CD4-positive, alpha-beta T cell treated with Interleukin-4 for 4 hours (primary cell): ENCODE data around the gene NCR1.
A peak's percentile ranks its signal among the peaks of the same experiment; 100 is the strongest.
"Not testable (repeated sequence)": the region's sequence is repeated elsewhere in the genome, so short reads cannot be mapped to it uniquely, and the experiment has no call there.

Experiments used
- DNase-seq: peaks from one replicate; pipeline ENCODE4 v3.0.0-alpha.2; 2020

Gene NCR1, protein sequence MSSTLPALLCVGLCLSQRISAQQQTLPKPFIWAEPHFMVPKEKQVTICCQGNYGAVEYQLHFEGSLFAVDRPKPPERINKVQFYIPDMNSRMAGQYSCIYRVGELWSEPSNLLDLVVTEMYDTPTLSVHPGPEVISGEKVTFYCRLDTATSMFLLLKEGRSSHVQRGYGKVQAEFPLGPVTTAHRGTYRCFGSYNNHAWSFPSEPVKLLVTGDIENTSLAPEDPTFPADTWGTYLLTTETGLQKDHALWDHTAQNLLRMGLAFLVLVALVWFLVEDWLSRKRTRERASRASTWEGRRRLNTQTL

DNA sequence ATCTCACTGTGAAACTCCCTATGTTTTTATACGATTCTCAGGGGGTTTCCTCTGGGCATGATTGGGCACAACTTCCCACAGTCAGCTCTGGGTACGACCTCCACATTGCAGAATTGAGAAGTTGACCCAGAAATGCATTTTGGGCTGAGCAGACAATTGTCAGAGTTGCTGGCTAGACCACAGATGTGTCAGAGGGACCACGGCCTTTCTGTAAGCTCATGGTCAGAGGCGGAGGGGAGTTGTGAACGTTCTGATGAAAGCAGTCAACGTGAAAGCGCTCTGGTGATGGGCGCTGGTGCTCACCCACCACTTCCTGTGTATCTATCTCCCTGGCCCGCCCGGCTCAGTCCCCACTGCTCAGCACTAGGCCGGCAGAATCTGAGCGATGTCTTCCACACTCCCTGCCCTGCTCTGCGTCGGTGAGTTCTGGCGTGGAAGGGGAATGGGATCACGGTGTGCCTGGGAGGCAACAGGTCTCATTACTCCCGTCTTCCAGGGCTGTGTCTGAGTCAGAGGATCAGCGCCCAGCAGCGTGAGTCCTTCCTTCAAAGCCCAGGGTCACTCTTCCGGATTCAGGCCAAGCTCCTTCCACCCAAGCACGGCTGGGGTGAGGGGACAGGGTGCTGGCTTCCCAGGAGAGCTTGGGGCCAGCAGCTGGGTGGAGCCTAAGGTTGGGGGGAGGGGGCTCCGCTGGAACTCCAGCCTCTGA, at the start of gene NCR1:
NCR1 (plus strand) TSS at position 346 of the 709 bp plus-strand sequence; CDS start at position 386, 40 bp downstream.
- DNase-seq = peak; percentile 30

DNA sequence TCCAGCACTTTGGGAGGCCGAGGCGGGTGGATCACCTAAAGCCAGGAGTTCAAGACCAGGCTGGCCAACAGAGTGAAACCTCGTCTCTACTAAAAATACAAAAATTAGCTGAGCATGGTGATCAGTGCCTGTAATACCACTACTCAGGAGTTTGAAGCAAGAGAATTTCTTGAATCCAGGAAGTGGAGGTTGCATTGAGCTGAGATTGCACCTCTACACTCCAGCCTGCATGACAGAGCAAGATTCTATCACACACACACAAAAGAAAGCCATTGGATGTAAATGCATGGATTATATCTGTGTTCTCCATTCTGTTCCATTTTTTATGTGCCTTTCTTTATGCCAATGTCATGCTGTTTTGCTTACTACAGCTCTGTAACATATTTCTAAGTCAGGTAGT, 47.5 kb upstream of the NCR1 start:
- not testable (repeated sequence) for DNase-seq

DNA sequence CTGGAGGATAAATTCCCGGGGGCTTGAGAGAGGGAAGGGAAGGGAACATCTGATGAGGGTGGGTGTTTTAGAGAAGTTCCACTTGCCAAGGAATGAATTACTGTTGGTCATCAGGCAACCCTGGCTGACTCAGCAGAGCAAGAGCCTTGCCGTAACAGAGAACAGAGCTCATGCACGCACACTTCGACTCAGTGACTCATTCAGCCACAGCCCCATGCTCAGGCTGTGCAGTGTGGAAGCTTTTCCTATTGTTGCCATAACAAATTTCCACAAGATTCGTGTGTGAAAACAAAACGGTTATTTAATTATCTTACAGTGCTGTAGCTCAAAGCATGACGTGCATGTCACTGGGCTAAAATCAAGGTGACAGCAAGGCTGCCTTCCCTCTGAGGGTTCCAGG, 46.5 kb upstream of the NCR1 start:
- DNase-seq = not testable (repeated sequence)

DNA sequence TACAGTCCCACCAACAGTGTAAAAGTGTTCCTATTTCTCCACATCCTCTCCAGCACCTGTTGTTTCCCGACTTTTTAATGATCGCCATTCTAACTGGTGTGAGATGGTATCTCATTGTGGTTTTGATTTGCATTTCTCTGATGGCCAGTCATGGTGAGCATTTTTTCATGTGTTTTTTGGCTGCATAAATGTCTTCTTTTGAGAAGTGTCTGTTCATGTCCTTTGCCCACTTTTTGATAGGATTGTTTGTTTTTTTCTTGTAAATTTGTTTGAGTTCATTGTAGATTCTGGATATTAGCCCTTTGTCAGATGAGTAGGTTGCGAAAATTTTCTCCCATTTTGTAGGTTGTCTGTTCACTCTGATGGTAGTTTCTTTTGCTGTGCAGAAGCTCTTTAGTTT, 42.5 kb upstream of the NCR1 start:
- not testable (repeated sequence) for DNase-seq

DNA sequence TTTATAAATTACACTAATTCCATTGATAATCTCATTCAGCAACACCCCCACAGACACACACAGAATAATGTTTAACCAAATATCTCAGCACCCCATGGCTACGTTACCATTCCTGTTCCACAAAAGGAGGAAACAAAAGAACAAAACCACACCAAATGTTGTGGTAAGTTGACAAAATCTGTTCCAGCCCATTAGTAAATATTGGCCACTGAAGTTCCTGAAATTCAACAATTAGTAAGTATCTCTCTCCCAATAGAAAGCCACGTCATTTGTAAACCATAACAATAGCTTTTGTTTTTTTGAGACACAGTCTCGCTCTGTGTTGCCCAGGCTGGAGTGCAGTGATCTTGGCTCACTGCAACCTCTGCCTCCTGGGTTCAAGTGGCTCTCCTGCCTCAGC, 34.3 kb upstream of the NCR1 start:
- no peak for DNase-seq

DNA sequence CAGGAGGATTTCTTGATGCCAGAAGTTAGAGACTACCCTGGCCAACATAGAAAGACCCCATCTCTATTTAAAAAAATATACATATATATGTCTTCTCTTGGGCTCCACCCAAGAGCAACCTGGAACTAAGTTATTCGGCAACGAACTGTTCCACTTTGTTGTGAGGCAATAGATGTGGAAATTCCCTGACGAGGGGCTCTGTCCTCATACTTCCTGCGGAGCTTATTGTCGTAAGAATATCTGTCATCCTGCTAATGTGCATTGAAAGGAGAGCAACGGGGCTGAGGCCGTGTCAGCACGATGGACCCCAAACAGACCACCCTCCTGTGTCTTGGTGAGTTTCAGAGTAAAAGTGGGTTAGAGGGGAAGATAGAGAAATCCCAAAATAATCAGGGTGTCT, 32.0 kb upstream of the NCR1 start, which contains the start of gene FCAR:
FCAR (plus strand) TSS at position 246 of the 400 bp plus-strand sequence; CDS start at position 301, 55 bp downstream.
- no peak for DNase-seq

DNA sequence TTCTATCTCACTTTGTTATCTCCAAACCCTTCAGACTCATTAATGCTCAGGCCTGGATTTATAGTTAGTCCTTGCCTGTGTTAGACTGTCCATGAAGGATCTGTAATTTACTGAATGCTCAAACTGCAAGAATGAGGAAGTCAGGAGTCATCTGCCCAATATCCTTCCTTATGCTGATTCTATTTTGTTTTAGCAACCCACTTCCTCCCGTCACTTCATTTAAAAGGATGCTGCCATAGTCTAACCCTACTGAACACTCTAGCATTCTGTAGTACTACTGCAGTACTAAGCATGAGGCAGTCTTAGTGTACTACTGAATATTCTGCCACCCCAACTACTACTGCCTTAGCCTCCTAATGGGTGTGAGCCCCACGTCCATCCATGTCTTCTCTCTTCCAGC, 30.4 kb upstream of the NCR1 start:
- peak; percentile 6 for DNase-seq

DNA sequence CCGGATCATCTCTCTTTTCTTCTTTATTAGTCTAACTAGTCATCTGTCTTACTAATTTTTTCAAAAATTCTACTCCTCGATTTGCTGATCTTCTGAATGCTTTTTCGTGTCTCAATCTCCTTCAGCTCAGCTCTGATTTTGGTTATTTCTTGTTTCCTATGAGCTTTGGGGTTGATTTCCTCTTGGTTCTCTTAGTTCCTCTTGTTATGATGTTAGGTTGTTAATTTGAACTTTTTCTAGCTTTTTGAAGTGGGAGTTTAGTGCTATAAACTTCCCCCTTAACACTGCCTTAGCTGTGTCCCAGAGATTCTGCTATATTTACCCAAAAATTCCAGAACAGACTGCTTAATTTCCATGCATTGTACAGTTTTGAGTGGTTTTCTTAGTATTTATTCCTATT, 28.5 kb upstream of the NCR1 start:
- DNase-seq = no peak

DNA sequence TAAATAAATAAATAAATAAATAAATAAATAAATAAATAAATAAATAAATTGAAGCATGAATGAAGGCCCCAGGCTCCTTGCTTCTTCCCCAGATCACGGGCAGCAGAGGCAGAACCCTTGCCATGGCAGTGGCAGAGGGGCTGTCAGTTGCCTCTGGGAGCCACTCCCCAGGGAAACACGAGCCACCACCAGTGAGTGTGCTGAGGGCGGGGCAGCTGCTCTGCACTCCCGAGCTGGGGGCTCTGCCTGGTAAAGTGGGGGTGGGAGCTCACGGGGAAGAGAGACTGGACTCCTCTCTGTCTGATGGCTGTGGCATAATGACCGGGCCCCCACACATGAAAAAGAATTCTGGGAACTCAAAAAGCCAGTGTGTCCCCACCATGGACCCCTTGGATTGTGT, 24.1 kb upstream of the NCR1 start:
- no peak for DNase-seq

DNA sequence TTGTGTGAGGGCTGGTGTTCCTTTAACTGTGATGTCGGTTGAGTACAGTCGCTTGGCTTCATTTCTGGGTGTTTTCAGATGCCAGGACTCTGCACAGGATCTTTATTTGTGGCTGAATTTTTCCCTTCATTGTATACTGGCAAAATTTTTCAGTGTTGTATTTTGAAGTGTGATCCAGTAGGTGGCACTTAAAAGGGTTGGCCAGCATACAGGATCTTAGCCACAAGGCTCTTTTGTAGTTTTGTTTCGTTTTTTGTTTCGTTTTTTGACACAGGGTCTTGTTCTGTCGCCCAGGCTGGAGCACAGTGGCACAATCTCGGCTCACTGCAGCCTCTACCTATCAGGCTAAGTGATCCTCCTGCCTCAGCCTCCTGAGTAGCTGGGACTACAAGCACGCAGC, 23.2 kb upstream of the NCR1 start:
- peak; percentile 19 for DNase-seq

DNA sequence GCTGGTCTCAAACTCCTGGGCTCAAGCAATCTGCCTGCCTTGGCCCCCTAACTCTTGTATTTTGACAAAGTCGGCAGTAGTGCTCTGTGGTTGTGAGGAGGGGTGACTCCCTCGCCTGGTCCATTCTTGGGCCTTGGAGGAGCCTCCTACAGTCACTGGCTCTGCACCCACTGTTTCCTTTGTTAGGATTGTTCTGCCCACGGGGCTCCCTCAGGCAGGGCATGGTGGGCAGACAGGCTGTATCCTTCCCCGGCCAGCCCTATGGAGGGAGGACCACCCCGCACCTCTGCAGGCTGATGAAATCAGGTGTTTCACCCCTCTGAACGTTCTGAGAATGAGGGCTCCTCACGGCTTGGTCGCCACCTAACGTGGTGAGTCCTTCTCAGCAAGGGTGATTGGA, 22.7 kb upstream of the NCR1 start:
- no peak for DNase-seq

DNA sequence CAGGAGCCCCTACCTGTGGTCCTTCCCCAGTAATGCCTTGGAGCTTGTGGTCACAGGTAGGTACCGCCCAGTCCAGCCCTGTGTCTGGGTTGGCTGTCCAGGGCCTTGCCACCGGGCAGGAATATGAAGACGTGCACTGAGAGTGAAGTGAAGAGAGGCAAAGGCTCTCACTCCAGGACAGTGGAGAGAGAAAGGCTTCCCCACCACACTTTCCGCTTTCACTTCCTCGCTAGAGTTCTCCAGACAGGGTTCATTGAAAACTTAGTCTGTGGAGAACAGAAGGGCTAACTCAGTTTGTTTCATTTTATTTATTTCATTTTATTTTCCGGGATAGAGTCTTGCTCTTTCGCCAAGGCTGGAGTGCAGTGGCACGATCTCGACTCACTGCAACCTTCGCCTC, 17.7 kb upstream of the NCR1 start:
- DNase-seq = no peak

DNA sequence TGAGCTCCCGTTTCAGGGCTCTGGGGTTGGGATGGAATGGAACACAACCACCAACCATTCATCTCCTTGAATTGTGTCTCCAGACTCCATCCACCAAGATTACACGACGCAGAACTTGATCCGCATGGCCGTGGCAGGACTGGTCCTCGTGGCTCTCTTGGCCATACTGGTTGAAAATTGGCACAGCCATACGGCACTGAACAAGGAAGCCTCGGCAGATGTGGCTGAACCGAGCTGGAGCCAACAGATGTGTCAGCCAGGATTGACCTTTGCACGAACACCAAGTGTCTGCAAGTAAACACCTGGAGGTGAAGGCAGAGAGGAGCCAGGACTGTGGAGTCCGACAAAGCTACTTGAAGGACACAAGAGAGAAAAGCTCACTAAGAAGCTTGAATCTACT, 16.4 kb upstream of the NCR1 start:
- DNase-seq = no peak

DNA sequence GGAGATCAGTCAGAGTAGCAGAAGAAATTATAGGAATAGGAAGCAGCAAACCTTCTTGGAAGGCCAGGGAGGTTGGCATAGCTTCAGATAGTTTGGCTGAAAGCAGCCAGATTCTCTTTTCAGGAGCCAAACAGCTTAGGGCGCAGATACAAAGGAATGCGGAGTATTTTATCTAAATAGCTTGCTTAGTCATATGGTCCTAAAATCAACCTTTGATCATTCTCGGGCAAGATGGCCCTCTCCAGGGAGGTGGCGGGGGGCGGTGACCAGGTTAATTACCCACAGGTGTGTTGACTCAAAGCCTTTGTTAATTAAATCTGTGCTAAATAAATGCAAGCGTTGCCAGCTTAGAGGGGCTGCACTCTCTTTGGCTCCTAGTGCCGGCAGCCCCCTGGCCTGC, 12.5 kb upstream of the NCR1 start:
- DNase-seq = no peak

DNA sequence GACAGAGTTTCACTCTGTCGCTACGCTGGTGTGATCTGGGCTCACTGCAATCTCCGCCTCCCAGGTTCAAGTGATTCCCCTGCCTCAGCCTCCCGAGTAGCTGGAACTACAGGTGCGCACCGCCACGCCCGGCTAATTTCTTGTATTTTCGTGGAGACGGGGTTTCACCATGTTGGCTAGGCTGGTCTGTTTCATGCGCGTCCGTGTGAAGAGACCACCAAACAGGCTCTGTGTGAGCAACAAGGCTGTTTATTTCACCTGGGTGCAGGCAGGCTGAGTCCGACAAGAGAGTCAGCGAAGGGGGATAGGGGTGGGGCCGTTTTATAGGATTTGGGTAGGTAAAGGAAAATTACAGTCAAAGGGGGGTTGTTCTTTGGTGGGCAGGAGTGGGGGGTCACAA, 11.8 kb upstream of the NCR1 start:
- not testable (repeated sequence) for DNase-seq

DNA sequence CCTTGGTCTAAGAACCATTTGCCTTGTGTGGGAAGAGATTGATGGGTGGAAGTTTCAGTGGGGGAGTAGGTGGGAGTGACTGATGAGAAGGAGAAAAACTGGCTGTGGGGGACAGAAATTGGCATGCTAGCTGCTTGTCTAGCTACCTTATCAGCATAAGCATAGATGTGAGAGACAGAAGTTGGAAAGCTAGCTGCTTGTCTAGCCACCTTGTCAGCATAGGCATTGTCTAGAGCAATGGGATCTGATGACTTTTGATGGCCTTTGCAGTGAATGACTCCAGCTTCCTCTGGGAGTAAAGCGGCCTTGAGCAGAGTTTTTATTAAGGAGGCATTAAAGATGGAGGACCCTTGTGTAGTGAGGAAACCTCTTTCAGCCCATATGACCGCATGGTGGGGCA, 9.9 kb upstream of the NCR1 start:
- no peak for DNase-seq

DNA sequence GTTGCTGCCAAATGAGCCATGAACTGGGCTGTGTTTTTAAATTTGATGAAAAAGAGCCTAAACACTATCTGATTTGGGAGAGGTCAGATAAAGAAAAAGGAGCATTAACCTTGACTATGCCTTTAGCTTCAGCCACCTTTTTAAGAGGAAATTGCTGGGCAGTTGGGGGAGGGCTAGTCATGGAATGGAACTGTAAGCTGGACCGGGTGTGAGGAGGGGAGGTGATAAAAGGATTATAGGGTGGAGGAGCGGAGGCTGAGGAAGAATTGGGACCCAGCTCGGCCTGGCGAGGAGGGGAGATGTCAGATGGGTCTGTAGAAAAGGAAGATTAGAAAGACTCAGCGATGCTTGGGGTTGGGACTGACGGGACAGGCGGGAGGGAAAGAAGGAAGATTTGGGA, 7.3 kb upstream of the NCR1 start:
- not testable (repeated sequence) for DNase-seq

DNA sequence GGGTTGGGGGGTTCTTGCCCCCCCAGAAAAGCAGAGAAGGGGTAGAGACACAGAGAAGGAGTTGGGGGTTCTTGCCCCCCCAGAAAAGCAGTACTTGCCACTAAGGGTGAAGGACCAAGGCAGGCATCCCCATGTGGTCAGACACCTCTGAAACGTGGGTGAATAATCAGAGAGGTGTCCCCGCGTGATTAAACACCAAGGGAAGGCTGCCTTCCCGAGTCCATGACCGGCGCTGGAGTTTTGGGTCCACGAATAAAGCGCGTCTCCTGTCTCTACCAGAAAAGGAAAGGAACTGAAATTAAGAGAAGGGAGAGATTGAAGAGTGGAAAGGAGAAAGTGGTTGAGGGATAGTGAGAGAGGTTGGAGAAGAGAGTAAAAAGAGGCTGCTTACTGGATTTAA, 6.3 kb upstream of the NCR1 start:
- not testable (repeated sequence) for DNase-seq

DNA sequence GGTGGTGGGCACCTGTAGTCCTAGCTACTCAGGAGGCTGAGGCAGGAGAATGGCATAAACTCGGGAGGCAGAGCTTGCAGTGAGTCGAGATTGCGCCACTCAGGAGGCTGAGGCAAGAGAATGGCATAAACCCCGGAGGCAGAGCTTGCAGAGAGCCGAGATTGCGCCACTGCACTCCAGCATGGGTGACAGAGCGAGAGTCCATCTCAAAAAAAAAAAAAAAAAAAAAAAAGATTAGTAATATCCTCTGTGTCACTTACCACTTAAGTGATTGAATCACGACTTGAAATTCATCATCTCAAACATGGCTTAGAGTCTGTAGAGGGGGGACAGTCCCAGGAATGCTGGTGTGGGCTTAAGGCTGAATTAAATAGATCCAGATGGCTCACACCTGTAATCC, 4.8 kb upstream of the NCR1 start:
- DNase-seq = not testable (repeated sequence)

DNA sequence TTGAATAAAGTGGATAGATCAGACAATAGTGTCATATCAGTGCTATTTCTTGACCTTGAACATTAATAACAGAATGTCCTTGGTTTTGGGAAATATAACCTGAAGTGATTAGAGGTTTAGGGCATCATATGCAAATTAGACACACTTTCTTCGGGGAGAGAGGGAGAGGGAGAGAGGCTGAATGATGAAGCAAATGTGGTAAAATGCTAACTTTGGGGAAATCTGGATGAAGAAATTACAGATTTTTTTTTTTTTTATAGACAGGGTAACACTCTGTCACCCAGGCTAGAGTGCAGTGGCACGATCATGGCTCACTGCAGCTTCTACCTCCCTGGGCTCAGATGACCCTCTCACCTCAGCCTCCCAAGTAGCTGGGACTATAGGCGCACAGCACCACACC, 3.9 kb upstream of the NCR1 start:
- DNase-seq = no peak

DNA sequence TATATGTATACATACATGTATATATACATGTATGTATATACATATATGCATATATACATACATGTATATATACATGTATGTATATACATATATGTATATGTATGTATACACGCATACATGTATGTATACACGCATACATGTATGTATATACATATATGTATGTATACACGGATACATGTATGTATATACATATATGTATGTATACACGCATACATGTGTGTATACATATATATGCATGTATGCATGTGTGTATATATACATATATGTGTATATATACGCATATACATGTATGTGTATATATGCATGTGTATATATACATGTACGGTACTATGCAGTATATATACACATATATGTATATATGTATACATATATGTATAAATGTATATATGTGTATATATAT, 2.6 kb upstream of the NCR1 start:
- no peak for DNase-seq

DNA sequence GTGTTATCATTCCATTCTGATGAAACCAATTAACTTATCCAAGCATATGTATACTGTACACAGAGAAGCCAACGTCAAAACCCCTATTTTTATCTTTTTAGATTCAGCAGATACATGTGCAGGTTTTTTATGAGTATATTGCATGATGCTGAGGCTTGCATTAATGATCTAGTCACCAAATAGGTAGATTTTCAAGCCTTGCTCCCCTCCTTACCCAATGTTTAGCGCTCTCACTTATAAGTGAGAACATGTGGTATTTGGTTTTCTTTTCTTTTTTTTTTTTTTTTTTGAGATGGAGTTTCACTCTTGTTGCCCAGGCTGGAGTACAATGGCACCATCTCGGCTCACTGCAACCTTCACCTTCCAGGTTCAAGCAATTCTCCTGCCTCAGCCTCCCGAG, 1.7 kb upstream of the NCR1 start:
- DNase-seq = not testable (repeated sequence)

DNA sequence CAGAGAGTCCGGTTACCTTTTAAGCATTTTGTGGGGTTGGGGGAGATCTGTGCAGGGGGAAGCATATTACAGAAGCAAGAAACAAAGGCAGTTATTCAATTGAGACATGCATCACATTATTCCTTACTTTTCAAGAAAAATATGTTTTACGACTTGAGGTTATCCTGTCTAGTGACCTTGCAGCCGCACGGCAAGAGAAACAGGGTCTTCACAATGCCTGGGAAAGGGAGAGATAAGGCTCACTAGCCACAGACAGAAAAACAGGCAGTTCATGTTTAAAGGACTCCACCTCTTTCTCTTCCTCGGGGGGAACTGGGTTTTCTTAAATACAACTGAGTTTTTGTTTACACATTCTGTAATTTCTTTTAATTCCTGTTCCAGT, 536 bp upstream of the NCR1 start:
- DNase-seq = no peak

DNA sequence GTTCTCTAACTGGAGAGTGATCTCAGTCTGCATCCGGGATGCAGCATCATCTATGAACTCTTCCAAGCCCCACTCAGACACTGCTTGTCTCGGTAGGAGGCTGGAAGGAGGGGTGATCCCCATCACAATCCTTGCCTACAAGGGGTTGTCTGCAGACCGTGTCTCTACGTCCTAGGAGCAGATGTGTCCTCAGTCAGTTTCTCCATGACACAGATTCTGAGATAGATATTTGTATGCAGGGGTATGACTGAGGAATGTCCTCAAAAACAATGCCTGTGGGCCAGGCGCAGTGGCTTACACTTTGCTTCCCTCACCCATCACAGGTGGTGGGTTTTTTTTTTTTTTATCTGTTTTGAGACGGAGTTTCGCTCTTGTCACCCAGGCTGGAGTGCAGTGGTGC, 871 bp downstream of the NCR1 start:
- DNase-seq = no peak

DNA sequence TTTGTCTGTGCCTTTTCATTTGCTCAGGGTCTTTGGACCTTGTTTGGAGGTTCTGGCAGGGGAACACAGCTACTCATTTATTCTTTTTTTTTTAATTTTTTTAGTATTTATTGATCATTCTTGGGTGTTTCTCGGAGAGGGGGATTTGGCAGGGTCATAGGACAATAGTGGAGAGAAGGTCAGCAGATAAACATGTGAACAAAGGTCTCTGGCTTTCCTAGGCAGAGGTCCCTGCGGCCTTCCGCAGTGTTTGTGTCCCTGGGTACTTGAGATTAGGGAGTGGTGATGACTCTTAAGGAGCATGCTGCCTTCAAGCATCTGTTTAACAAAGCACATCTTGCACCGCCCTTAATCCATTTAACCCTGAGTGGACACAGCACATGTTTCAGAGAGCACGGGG, 2.0 kb downstream of the NCR1 start:
- DNase-seq = not testable (repeated sequence)
